Stimulated activated naive CD4-positive, alpha-beta T cell (primary cell): ENCODE data around the gene SHKBP1.
A peak's percentile ranks its signal among the peaks of the same experiment; 100 is the strongest.

Experiments
- DNase-seq, 6 experiments: peaks; one replicate each; lab custom pipeline; 2025; lab: John Stamatoyannopoulos, UW

SHKBP1 gene

GRCh38 chr19:40603071-40603388, 26.4 kb downstream of the SHKBP1 start:
- no peak for DNase-seq

DNA sequence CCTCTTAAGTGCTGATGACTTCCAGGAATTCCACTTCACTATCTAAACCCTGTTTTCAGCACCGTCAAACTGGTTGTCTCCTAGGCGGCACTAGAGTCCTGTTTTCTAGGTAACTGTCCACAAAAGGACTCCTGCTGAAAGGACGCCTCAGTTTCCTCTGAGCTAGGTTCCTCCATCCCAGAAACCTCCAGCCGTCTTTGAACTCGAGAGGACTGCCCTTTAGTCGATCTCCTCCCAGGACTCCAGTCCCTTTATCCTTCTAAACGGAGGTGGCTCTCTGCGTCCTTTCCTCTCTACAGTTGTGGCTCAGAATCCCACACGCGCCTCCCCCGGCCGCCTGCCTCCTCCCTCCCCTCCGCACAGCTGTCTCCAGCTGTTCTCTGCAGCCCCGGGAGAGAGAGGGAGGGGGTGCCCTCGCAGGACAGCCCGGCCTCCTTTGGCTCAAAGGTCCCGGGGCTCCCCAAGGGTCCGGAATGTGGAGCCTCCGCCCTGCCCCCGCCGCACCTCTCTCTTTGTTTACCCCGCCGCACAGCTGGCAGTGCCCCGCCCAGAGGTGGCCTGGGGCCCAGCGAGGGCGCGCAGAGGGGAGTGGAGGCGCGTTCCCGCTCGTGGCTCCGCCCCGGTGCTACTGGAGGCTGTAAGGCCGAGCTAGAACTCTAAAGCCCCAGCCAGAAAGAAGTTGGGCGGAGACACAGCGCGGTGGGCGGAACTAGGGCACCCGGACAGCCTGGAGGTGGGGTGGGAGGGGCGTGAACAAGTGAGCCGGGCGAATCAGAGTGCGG, 26.9 kb downstream of the SHKBP1 start:
- DNase-seq, result peak; percentile 87 to 96 (median 90)

DNA sequence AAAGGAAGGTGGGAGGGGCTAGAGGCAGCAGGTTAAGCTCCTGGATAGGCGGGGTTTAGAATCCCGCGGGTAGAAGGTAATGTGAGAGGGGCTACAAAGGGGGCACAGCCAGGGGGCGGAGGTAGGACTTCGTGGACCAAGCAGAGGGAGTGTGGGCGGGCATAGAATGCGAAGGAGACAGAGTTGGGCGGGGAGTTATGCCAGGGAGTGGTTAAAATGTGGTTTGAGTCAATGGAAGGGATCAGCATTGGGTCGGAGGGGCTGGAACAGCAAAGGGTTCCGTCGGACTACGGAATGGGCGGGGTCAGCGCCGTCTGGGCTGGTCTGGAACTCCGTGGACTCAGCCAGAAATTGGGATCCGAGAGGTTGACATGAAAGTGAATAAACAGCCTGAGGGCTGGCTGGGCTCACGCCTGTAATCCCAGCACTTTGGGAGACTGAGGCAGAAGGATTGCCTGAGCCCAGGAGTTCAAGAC, 27.5 kb downstream of the SHKBP1 start:
- DNase-seq, result no peak

DNA sequence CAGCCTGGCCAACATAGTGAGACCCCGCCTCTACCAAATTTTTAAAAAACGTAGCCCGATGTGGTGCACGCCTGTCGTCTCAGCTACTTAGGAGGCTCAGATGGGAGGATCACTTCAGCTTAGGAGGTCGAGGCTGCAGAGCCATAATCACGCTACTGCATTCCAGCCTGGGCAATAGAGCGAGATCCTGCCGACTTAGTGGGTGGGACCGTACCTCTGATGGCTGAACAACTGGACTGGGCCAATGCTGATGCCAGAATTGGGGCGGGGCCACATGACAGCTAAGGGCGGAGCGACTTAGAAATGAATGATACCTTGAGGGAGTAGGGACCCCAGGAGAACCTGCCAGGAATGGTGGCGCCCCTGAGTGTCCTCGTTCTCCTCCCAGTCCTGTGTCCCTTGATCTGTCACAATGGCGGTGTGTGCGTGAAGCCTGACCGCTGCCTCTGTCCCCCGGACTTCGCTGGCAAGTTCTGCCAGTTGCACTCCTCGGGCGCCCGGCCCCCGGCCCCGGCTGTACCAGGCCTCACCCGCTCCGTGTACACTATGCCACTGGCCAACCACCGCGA, 28.1 kb downstream of the SHKBP1 start:
- DNase-seq, result peak in 2 of 6 experiments; percentile 19 to 31

DNA sequence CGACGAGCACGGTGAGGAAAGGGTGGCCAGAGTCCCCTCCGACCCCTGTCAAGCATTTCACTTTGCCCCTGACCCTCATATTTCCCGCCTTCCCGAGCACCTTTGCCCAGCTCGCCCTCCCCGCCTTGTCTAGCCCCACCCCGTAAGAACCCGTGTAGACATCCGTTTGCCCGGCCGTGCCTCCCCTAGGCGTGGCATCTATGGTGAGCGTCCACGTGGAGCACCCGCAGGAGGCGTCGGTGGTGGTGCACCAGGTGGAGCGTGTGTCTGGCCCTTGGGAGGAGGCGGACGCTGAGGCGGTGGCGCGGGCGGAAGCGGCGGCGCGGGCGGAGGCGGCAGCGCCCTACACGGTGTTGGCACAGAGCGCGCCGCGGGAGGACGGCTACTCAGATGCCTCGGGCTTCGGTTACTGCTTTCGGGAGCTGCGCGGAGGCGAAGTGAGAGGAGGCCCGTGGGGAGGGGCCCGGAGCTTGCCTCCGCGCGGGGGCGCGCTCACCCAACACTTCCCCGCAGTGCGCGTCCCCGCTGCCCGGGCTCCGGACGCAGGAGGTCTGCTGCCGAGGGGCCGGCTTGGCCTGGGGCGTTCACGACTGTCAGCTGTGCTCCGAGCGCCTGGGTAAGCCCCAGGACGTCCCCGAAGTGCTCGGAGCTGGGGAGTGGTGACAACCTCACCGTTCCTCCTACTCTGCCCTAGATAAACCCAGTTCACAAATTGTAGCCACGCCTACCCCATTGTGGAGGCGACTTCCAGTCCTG, 28.7 kb downstream of the SHKBP1 start:
- DNase-seq, result peak; percentile 67 to 80 (median 71)

DNA sequence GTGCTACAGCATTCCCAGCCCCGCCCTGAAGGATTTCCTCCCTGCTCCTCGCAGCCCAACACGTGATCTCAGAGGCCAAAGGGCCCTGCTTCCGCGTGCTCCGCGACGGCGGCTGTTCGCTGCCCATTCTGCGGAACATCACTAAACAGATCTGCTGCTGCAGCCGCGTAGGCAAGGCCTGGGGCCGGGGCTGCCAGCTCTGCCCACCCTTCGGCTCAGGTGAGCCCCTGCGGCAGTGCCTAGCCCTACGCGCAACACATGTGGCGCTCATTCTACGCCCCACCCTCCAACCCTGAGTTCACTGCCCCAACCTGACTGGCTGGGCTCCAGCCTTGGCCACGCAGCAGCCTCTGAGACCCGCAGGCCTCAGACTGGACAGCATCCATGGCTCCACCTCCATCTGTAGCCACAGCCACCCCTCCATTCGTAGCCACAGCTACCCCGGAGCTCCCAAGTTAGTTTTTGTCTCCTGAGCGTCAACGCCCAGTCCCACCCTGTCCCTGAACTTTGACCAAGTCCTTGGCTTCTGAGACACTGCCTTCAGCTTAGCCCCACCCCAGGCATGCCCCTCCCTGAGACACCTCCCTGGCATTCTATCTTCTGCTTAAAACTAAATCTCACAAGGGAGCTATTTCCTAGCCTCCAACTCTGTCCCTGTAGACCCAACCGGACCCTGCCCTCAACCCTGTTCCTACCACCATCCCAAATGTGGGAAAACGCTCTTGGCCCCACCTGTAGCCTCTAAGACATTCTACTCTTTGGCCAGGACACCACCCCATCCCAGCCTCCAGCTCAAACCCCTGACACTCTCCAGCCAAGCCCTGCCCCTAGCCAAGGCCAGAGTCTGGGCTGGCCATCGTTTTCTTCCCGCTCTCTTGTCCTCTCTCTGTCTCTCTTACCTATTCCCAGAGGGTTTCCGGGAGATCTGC, 30.9 kb downstream of the SHKBP1 start:
- DNase-seq, result no peak

GRCh38 chr19:40608240-40608621, 31.6 kb downstream of the SHKBP1 start:
- DNase-seq, result no peak

DNA sequence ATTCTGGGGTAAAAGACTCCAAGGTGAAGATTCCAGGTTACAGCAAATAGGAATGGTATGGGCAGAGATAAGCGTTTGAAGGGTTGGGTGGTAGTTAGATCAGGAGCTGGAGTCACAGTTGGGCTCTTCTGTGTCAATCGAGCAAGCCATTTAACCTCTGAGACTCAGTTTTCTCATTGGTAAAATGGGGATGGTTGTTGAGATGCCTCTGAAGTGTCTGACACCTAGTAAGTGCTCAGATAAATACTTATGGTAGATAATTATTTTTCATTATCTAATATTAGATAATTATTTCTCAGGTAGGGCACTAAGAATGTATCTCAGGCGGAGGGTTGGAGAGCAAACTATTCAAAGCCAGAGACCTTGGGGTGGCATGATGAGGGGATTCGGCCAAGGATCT, 32.3 kb downstream of the SHKBP1 start:
- no peak for DNase-seq

GRCh38 chr19:40609561-40610395, 33.1 kb downstream of the SHKBP1 start:
- DNase-seq, result peak; percentile 69 to 84 (median 79)

DNA sequence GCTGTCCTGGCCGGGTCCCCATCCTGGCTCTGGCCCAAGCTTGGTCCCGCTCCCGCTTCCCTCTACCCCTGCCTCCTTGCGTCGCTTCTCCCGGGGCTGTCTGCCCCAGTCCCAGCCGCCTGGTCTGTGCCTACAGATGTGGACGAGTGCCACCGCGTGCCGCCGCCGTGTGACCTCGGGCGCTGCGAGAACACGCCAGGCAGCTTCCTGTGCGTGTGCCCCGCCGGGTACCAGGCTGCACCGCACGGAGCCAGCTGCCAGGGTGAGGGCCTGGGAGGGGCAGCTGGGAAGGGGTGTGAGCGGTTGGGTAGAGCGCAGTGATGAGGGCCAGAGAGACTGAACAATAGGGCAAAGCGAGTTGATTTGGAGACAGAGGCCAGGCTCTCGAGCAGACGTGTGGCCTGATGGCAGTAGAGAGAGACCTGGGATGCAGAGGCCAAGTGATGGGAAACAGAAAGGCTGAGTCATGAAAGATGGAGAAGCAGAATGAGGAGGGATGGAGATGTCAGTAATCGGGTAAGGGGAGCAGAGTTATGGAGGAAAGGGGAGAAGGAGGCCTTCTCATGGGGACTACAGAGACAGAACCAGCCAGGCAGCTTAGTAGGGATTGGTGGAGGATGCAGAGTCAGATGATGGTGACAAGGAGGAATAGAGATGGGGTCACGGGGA, 33.9 kb downstream of the SHKBP1 start:
- DNase-seq, result peak; percentile 57 to 84 (median 74)

DNA sequence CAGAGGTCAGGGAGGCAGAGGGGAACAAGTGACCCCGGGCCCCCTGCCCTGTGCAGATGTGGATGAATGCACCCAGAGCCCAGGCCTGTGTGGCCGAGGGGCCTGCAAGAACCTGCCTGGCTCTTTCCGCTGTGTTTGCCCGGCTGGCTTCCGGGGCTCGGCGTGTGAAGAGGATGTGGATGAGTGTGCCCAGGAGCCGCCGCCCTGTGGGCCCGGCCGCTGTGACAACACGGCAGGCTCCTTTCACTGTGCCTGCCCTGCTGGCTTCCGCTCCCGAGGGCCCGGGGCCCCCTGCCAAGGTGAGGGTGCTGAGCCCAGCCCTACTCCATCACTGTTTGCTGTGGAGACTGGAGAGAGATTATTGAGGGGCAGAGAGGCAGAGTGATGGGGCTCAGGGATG, 34.4 kb downstream of the SHKBP1 start:
- peak in 1 of 6 experiments; percentile 26 for DNase-seq

DNA sequence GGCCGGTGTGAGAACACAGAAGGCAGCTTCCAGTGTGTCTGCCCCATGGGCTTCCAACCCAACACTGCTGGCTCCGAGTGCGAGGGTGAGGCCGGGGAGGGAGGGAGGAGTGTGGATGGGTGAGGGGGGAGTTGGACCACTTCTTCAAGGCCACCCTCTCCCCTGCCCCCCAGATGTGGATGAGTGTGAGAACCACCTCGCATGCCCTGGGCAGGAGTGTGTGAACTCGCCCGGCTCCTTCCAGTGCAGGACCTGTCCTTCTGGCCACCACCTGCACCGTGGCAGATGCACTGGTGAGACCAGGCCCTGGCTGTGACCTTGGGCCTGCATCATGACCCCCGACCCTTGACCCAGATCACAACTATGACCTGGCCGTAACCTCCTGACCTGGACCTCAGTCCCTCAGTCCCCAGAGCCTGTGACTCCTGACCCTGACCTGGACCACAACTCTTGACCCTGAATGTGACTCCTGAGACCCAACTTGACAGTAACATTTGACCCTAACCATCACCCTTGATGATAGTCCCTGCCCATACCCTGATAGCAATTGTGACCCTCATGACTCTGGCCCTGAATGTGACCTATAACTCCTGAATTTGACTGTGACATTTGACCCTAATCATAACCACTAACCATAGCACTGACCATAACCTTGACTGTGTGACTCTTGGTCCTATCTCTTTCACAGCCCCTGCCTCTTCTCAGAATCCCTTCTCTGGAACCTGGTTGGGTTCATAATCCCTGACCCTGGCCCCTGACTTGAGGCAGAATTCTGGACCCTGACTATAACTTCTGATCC, 35.4 kb downstream of the SHKBP1 start:
- no peak for DNase-seq

GRCh38 chr19:40612831-40613689, 36.4 kb downstream of the SHKBP1 start:
- DNase-seq, result peak; percentile 22 to 75 (median 60)

DNA sequence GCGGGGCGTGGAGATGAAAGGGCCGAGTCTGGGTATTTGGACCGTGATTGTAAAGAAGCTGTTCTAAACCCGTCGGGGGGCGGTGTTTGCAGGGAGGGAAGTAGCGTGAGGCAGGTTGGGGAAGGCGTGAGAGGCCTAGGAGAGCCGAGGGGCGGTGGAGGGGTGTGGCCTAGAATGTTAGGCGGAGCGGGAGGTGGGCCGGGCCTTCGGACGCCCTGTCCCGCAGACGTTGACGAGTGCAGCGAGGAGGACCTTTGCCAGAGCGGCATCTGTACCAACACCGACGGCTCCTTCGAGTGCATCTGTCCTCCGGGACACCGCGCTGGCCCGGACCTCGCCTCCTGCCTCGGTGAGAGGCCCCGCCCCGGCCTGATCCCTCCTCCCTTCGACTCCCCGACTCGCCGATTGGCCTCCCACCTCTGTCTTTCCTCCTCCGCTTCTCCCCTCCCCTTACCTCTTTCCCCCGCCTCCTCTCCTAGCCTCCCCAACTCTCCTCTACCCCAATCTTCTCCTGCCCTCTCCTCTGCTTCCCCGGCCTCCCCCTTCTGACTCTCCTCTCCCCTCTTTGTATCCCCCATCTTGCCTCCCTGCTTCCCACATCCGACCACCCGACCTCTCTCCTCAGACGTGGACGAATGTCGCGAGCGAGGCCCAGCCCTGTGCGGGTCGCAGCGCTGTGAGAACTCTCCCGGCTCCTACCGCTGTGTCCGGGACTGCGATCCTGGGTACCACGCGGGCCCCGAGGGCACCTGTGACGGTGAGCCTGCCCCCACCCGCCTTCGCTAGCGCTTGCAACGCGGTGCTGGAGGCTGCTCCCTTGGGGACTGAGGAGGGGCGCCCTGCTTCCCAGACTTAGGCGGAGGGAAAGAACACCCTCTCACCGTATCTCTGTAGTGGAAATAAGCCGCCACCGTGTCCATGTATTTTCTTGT, 37.3 kb downstream of the SHKBP1 start:
- peak; percentile 77 to 94 (median 82) for DNase-seq

DNA sequence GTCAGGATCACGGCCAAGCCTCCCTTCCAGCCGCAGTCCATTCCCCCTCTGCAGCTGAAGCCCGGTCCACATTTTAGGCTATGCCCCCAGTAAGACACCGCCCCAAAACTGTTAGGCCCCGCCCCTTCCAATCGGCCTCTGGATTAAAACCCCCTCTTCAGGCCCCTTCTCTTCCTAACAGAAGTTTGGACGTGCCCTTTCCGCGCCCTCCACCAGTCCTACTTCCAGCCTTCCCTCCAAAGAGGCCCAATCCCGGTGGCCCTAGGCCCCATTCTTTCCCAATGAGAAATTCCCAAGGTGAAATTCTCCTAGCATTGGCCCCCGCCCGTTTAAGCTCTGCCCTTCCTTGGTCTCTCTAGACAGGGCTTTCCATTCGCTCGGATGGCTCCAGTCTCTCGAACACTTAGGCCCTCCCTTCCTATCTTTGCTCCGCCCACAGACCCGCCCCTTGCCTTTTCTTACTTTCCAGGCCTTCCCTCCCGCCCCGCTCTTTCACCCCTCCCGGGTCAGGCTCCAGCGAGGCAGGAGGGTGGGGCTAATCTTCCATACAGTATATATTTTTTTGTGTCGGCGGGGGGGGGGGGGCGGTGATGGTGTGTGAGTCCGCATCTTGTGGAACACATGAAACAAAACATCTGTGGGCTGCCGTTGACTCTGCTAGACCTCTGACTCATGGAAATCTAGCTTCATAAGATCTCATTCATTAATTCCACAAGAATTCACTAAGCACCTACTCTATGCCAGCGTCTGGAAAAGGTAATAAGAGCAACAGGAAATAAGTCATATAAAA, 38.1 kb downstream of the SHKBP1 start:
- DNase-seq, result peak; percentile 21 to 85 (median 62)

DNA sequence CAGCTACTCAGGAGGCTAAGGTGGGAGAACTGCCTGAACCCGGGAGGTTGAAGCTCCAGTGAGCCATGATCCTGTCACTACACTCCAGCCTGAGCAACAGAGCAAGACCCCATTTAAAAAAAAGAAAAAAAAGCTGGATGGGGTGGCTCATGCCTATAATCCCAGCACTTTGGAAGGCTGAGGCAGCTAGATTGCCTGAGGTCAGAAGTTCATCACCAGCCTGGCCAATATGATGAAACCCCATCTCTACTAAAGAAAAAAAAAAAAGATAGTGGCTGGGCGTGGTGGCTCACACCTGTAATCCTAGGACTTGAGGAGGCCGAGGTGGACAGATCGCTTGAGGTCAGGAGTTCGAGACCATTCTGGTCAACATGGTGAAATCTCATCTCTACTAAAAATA, 39.5 kb downstream of the SHKBP1 start:
- DNase-seq, result no peak

- DNase-seq, result no peak
Observed at GRCh38 chr19:40616941-40617340, 40.3 kb downstream of the SHKBP1 start.
